Gastrocnemius medialis (tissue), 4 donors: ENCODE data around the gene B3GAT1. TPM values are rescaled to one million over a fixed set of nuclear protein-coding genes. Genes with fewer than 3 reads are reported as not detected.

Source experiments
- ATAC-seq, 2 donors: fragments of 150-250 bp; one replicate each; pipeline ENCODE4 v1.9.1; 2016
- DNase-seq, 2 donors: peaks; one replicate each; pipeline ENCODE4 v3.0.0-alpha.2; 2019
- H3K27ac ChIP-seq, 4 donors: fragments of 200-600 bp; sonication (generic); 1 replicate in 1 of 4; 2 replicates in 3 of 4; pipeline ENCODE4 v1.5.1; 2016 to 2018; ENCODE audit warnings: mild to moderate bottlenecking in 2 of 4, moderate library complexity in 1 of 4
- H3K27me3 ChIP-seq, 3 donors: fragments of 200-600 bp; sonication (generic) in 2 of 3; 1 replicate in 1 of 3; 2 replicates in 2 of 3; pipeline versions ENCODE4 v1.5.1 to v1.6.0; 2016 to 2019; ENCODE audit warnings: mild to moderate bottlenecking in 1 of 3, moderate library complexity in 1 of 3
- H3K36me3 ChIP-seq, 2 donors: fragments of 200-600 bp; sonication (generic) in 1 of 2; one replicate each; pipeline ENCODE4 v1.5.1; 2017 to 2018
- H3K4me1 ChIP-seq, 2 donors: fragments of 200-600 bp; sonication (generic) in 1 of 2; one replicate each; pipeline ENCODE4 v1.5.1; 2016 to 2017; ENCODE audit warnings: mild to moderate bottlenecking in 2 of 2
- H3K4me3 ChIP-seq, 4 donors: fragments of 200-600 bp; sonication (generic) in 3 of 4; 1 replicate in 1 of 4; 2 replicates in 3 of 4; pipeline ENCODE4 v1.5.1; 2016 to 2019; ENCODE audit warnings: mild to moderate bottlenecking in 2 of 4
- H3K9me3 ChIP-seq, 3 donors: fragments of 200-600 bp; sonication (generic) in 2 of 3; 1 replicate in 1 of 3; 2 replicates in 2 of 3; pipeline ENCODE4 v1.5.1; 2016 to 2019
- CTCF ChIP-seq, 5 experiments: fragments of 450-650 bp in 3 of 5; fragments of 200-600 bp in 2 of 5; sonication (generic) in 2 of 5; IDR thresholded peaks in 4 of 5; conservative IDR thresholded peaks in 1 of 5; 1 replicate in 4 of 5; 2 replicates in 1 of 5; pipeline ENCODE4 v1.5.1; 2016 to 2019; ENCODE audit warnings: antibody characterized with exemption in 5 of 5, mild to moderate bottlenecking in 3 of 5, moderate library complexity in 3 of 5
- POLR2A ChIP-seq, 2 donors: fragments of 450-650 bp; IDR thresholded peaks; one replicate each; pipeline ENCODE4 v1.6.1; 2017; ENCODE audit warnings: antibody characterized with exemption in 2 of 2, mild to moderate bottlenecking in 2 of 2, moderate library complexity in 2 of 2
- in situ Hi-C, 4 donors: fragments of 200-750 bp; cut with MboI; loops; one replicate each; pipeline versions ENCODE4 v1.15.0 to v1.8.0; 2017; ENCODE audit warnings: low sequenced_read_pairs in 4 of 4
- intact Hi-C: fragments of 100-400 bp; cut with DNase I; formaldehyde crosslinking; loops from one replicate; pipeline ENCODE4 v1.15.1; 2023; ENCODE audit warnings: low total_unique reads
- total RNA-seq, 4 donors: library from RNA; depleted of rRNA; stranded (reverse); fragments of >200 nt; gene quantifications; one replicate each; pipeline versions ENCODE4 v1.1.0 to v1.2.3, GENCODE V29; 2016

The B3GAT1 gene
- total RNA-seq, 4 donors from 2014 or later: 0.10 TPM; not detected in 3

- Histone ChIP-seq H3K4me3 (no peak overlapping the region), H3K4me1 (no peaks in the 10 kb centered on the region), H3K9me3 (no peaks in the 10 kb centered on the region), H3K27ac (no peak overlapping the region), H3K36me3 (no peaks in the 10 kb centered on the region), H3K27me3 (no peaks in the 10 kb centered on the region)
- TF ChIP-seq CTCF (IDR thresholded peaks at IDR 0.05 in 4 of 5, conservative IDR thresholded peaks at IDR 0.05 in 1 of 5) (no peak), POLR2A (IDR thresholded peaks at IDR 0.05) (no peak)
- ATAC-seq (no peak), DNase-seq (no peak)
- intact Hi-C loops (no loop called here), in situ Hi-C loops (no loop called here)
Measured at GRCh38 chr11:134377876-134378275, 34.2 kb downstream of the B3GAT1 start.

GRCh38 chr11:134376150-134376921 lies 35.7 kb downstream of the B3GAT1 start:
- ATAC-seq (no peak), DNase-seq (no peak)
- Histone ChIP-seq H3K4me3 (no peak overlapping the region), H3K27ac (no peak overlapping the region), H3K4me1 (no peaks in the 10 kb centered on the region), H3K36me3 (no peaks in the 10 kb centered on the region), H3K27me3 (no peaks in the 10 kb centered on the region), H3K9me3 (no peaks in the 10 kb centered on the region)
- TF ChIP-seq POLR2A (IDR thresholded peaks at IDR 0.05): no peak
- no peak for TF ChIP-seq CTCF (IDR thresholded peaks at IDR 0.05 in 4 of 5, conservative IDR thresholded peaks at IDR 0.05 in 1 of 5)
- in situ Hi-C loops (no loop called here), intact Hi-C loops (no loop called here)

GRCh38 chr11:134374891-134375550 lies 37.0 kb downstream of the B3GAT1 start:
- intact Hi-C loops (no loop called here), in situ Hi-C loops (no loop called here)
- TF ChIP-seq CTCF (IDR thresholded peaks at IDR 0.05 in 4 of 5, conservative IDR thresholded peaks at IDR 0.05 in 1 of 5) (no peak), POLR2A (IDR thresholded peaks at IDR 0.05) (no peak)
- ATAC-seq: no peak
- H3K4me1 ChIP-seq: no peaks in the 10 kb centered on the region
- H3K36me3 ChIP-seq: no peaks in the 10 kb centered on the region
- DNase-seq: no peak
- no peak overlapping the region for H3K27ac ChIP-seq
- H3K4me3 ChIP-seq: no peak overlapping the region
- H3K27me3 ChIP-seq: no peaks in the 10 kb centered on the region
- no peaks in the 10 kb centered on the region for H3K9me3 ChIP-seq

DNA sequence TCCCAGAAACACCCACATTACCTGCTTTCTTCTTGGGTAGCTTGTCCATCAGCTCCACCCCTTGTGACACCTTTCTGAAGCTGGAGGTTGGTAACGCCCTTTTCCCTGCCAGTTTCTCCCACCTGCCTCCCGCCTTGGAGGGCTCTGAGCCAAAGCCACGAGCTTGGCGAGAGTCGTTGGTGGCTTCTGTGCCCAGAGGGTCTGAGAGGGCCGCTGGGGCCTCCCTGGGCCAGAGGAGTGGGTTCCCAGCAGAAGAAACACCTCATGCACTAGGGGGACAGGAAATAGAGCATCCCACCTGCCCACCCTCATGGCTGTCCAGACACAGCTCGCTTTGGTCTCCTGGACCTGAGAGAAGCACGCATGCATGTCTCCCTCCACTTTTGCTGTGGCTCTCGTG lies 37.9 kb downstream of the B3GAT1 start:
- H3K4me3 ChIP-seq: no peak overlapping the region
- H3K36me3 ChIP-seq: no peaks in the 10 kb centered on the region
- H3K27ac ChIP-seq: no peak overlapping the region
- no peaks in the 10 kb centered on the region for H3K27me3 ChIP-seq
- DNase-seq (no peak), ATAC-seq (no peak)
- in situ Hi-C loops (no loop called here), intact Hi-C loops (no loop called here)
- no peak for TF ChIP-seq CTCF (IDR thresholded peaks at IDR 0.05 in 4 of 5, conservative IDR thresholded peaks at IDR 0.05 in 1 of 5)
- no peak for TF ChIP-seq POLR2A (IDR thresholded peaks at IDR 0.05)
- no peaks in the 10 kb centered on the region for H3K4me1 ChIP-seq
- H3K9me3 ChIP-seq: no peaks in the 10 kb centered on the region
